Progenitor cell of endocrine pancreas (in vitro differentiated cells): ENCODE measurements around the gene NECTIN2. TPM values are rescaled to one million over a fixed set of nuclear protein-coding genes. Genes with fewer than 3 reads are reported as not detected.

Experiments
- DNase-seq: peaks from one replicate; pipeline ENCODE4 v3.0.0; 2021; ENCODE audit warnings: low spot score; ENCODE audit not compliant: unreplicated experiment
- H3K27ac Mint-ChIP-seq: 2 replicates; pipeline ENCODE4 v1.8.0; 2021; ENCODE audit warnings: mild to moderate bottlenecking, moderate library complexity, mixed read lengths
- H3K27me3 Mint-ChIP-seq: 2 replicates; pipeline ENCODE4 v1.8.0; 2021; ENCODE audit warnings: mixed read lengths
- H3K36me3 Mint-ChIP-seq: 2 replicates; pipeline ENCODE4 v1.8.0; 2022; ENCODE audit warnings: mixed read lengths; ENCODE audit not compliant: insufficient read depth
- H3K4me1 Mint-ChIP-seq: 2 replicates; pipeline ENCODE4 v1.8.0; 2021; ENCODE audit warnings: low read depth, mixed read lengths
- H3K4me3 Mint-ChIP-seq: 2 replicates; pipeline ENCODE4 v1.8.0; 2021; ENCODE audit warnings: low read depth, mild to moderate bottlenecking, moderate library complexity, mixed read lengths
- H3K9me3 Mint-ChIP-seq: 2 replicates; pipeline ENCODE4 v1.8.0; 2021; ENCODE audit warnings: low read depth, mixed read lengths
- CTCF ChIP-seq: fragments of 200-600 bp; sonication (generic); IDR thresholded peaks from one replicate; pipeline ENCODE4 v1.5.0; 2021; ENCODE audit warnings: antibody characterized with exemption, mild to moderate bottlenecking; ENCODE audit not compliant: unreplicated experiment
- long read RNA-seq: library from polyadenylated mRNA; unstranded; transcript quantifications from one replicate; pipeline ENCODE4 v2.0.0, GENCODE V29; 2020
- total RNA-seq: library from RNA; stranded (reverse); gene quantifications from 2 replicates; pipeline ENCODE4 v1.2.1, GENCODE V29; 2021

The NECTIN2 gene
- 201 and 203 TPM in 2 replicates for total RNA-seq
- long read RNA-seq, partial matches to known transcripts: 3 of 5 reads
- long read RNA-seq, other reads (novel, unspliced or antisense): 1 of 5 reads

GRCh38 chr19:44845612-44846454 lies at the start of gene NECTIN2:
Gene NECTIN2 (plus strand): TSS chr19:44846297. CDS start chr19:44846526, 229 bp downstream.
- peak; percentile 100 for DNase-seq
- peaks cover 28% of the 10 kb centered on the region for H3K4me1 Mint-ChIP-seq
- no peaks in the 10 kb centered on the region for H3K36me3 Mint-ChIP-seq
- peak within 1 kb of the TSS; percentile 99 for H3K27ac Mint-ChIP-seq
- peak; percentile 68 for TF ChIP-seq CTCF
- H3K4me3 Mint-ChIP-seq: peak within 1 kb of the TSS; percentile 98
- H3K9me3 Mint-ChIP-seq: no peaks in the 10 kb centered on the region
- H3K27me3 Mint-ChIP-seq: no peaks in the 10 kb centered on the region

GRCh38 chr19:44796701-44797115 lies 49.4 kb upstream of the NECTIN2 start:
- peak; percentile 22 for DNase-seq
- no peak overlapping the region for H3K4me3 Mint-ChIP-seq
- H3K4me1 Mint-ChIP-seq: peaks cover 16% of the 10 kb centered on the region
- peak overlapping the region; percentile 95 for H3K27ac Mint-ChIP-seq
- H3K9me3 Mint-ChIP-seq: no peaks in the 10 kb centered on the region
- no peak for TF ChIP-seq CTCF
- no peaks in the 10 kb centered on the region for H3K27me3 Mint-ChIP-seq
- H3K36me3 Mint-ChIP-seq: peaks cover 7% of the 10 kb centered on the region

- no peak for TF ChIP-seq CTCF
- H3K27ac Mint-ChIP-seq: peak overlapping the region; percentile 64
- peaks cover 16% of the 10 kb centered on the region for H3K4me1 Mint-ChIP-seq
Observed at GRCh38 chr19:44799627-44800346, 46.3 kb upstream of the NECTIN2 start.

GRCh38 chr19:44800461-44800860 lies 45.6 kb upstream of the NECTIN2 start:
- H3K36me3 Mint-ChIP-seq: peaks cover 7% of the 10 kb centered on the region
- H3K4me1 Mint-ChIP-seq: peaks cover 16% of the 10 kb centered on the region
- no peaks in the 10 kb centered on the region for H3K9me3 Mint-ChIP-seq
- no peak overlapping the region for H3K4me3 Mint-ChIP-seq
- H3K27me3 Mint-ChIP-seq: no peaks in the 10 kb centered on the region
- no peak overlapping the region for H3K27ac Mint-ChIP-seq
- TF ChIP-seq CTCF: peak; percentile 95
- DNase-seq: peak; percentile 95

More at GRCh38 chr19:44799627-44800346, 46.3 kb upstream of the NECTIN2 start:
- no peak overlapping the region for H3K4me3 Mint-ChIP-seq
- no peaks in the 10 kb centered on the region for H3K27me3 Mint-ChIP-seq
- no peak for DNase-seq
- peaks cover 7% of the 10 kb centered on the region for H3K36me3 Mint-ChIP-seq
- H3K9me3 Mint-ChIP-seq: no peaks in the 10 kb centered on the region
